Measurements from ENCODE around the gene PTPN9.
A peak's percentile ranks its signal among the peaks of the same experiment; 100 is the strongest.
"Not testable (repeated sequence)": the region's sequence is repeated elsewhere in the genome, so short reads cannot be mapped to it uniquely, and the experiment has no call there.

PTPN9 gene

GRCh38 chr15:75523011-75523410 is 56.1 kb downstream of the PTPN9 start:
- no peak for FAIRE-seq

GRCh38 chr15:75517233-75517632 is 61.9 kb downstream of the PTPN9 start:
- no peak for FAIRE-seq

- peak; percentile 86 for FAIRE-seq
Measured at GRCh38 chr15:75508840-75509532, 70.1 kb downstream of the PTPN9 start.

- no peak for FAIRE-seq
Measured at GRCh38 chr15:75502360-75502759, 76.8 kb downstream of the PTPN9 start.

GRCh38 chr15:75493732-75494131 is 85.4 kb downstream of the PTPN9 start:
- no peak for FAIRE-seq

GRCh38 chr15:75483961-75484360 is 95.2 kb downstream of the PTPN9 start:
- no peak for FAIRE-seq

- not testable (repeated sequence) for FAIRE-seq
Measured at GRCh38 chr15:75483556-75483955, 95.6 kb downstream of the PTPN9 start.

- FAIRE-seq = no peak
Measured at GRCh38 chr15:75483106-75483505, 96.0 kb downstream of the PTPN9 start.

- FAIRE-seq = not testable (repeated sequence)
Measured at GRCh38 chr15:75480463-75480862, 98.7 kb downstream of the PTPN9 start.

- no peak for FAIRE-seq
Measured at GRCh38 chr15:75479670-75480069, 99.4 kb downstream of the PTPN9 start.

- not testable (repeated sequence) for FAIRE-seq
Measured at GRCh38 chr15:75477094-75477493, 102.0 kb downstream of the PTPN9 start.

- no peak for FAIRE-seq
Measured at GRCh38 chr15:75468913-75469598, 110.1 kb downstream of the PTPN9 start.

- no peak for FAIRE-seq
Measured at GRCh38 chr15:75460646-75461045, 118.5 kb downstream of the PTPN9 start.

GRCh38 chr15:75459581-75459980 is 119.5 kb downstream of the PTPN9 start:
- FAIRE-seq = no peak

GRCh38 chr15:75456710-75457109 is 122.4 kb downstream of the PTPN9 start:
- FAIRE-seq = no peak

- FAIRE-seq = no peak
Measured at GRCh38 chr15:75455982-75456531, 123.1 kb downstream of the PTPN9 start.

GRCh38 chr15:75455424-75455981 is 123.6 kb downstream of the PTPN9 start:
- peak; percentile 84 for FAIRE-seq

GRCh38 chr15:75454471-75455378 is 124.4 kb downstream of the PTPN9 start:
- no peak for FAIRE-seq

GRCh38 chr15:75453703-75454470 is 125.2 kb downstream of the PTPN9 start:
- peak; percentile 99 for FAIRE-seq

GRCh38 chr15:75452865-75453702 is 126.0 kb downstream of the PTPN9 start:
- peak; percentile 45 for FAIRE-seq

GRCh38 chr15:75452364-75452864 is 126.7 kb downstream of the PTPN9 start:
- FAIRE-seq = no peak

Measured in G401.6 (cell line).